B cell (primary cell): ENCODE measurements around the gene MYL10. TPM values are rescaled to one million over a fixed set of nuclear protein-coding genes. Genes with fewer than 3 reads are reported as not detected.

Source experiments
- ATAC-seq: fragments of 200-7000 bp; cut with Tn5 transposase; one replicate; pipeline ENCODE4 v1.10.0; 2021; ENCODE audit warnings: low read depth, mild to moderate bottlenecking, moderate number of reproducible peaks, moderate library complexity
- CTCF ChIA-PET: fragments of 350-600 bp; sonication (Branson Sonifier 250); formaldehyde crosslinking; loops from one replicate; lab custom pipeline; 2021; ENCODE audit warnings: antibody characterized with exemption, inconsistent platforms; lab: Charles Lee
- POLR2A ChIA-PET: fragments of 350-600 bp; sonication (Branson Sonifier 250); formaldehyde crosslinking; loops from one replicate; lab custom pipeline; 2021; ENCODE audit warnings: antibody characterized with exemption; lab: Charles Lee
- DNase-seq: peaks from one replicate; pipeline ENCODE4 v3.0.0; 2013
- H2AFZ ChIP-seq: 2 replicates; pipeline ENCODE4 v1.6.1; 2012; ENCODE audit warnings: mild to moderate bottlenecking, low read depth, low read length; ENCODE audit not compliant: insufficient read depth, poor library complexity, severe bottlenecking
- H3K27ac ChIP-seq, 2 donors: 1 replicate in 1 of 2; 2 replicates in 1 of 2; pipeline ENCODE4 v1.5.1; 2012 to 2013; ENCODE audit warnings: low read length in 2 of 2, mild to moderate bottlenecking in 2 of 2, moderate library complexity in 1 of 2
- H3K27me3 ChIP-seq, 4 experiments: fragments of 200-600 bp in 1 of 4; sonication (generic) in 1 of 4; replicated peaks in 1 of 4; 1 replicate in 2 of 4; 2 replicates in 2 of 4; pipeline versions ENCODE4 v1.6.1 to v1.7.0; 2013 to 2016; ENCODE audit warnings: low read length in 3 of 4, mild to moderate bottlenecking in 2 of 4, mixed read lengths in 1 of 4, moderate library complexity in 1 of 4; ENCODE audit not compliant: insufficient read depth in 4 of 4, control insufficient read depth in 3 of 4; ENCODE audit errors: control extremely low read depth in 1 of 4
- H3K36me3 ChIP-seq, 2 experiments: replicated peaks in 1 of 2; 1 replicate in 1 of 2; 2 replicates in 1 of 2; pipeline versions ENCODE4 v1.6.1 to v1.7.1; 2013; ENCODE audit warnings: low read length in 1 of 2; ENCODE audit not compliant: insufficient read depth in 2 of 2, control insufficient read depth in 1 of 2; ENCODE audit errors: control extremely low read depth in 1 of 2, extremely low read depth in 1 of 2
- H3K4me1 ChIP-seq, 2 donors: fragments of 200-600 bp in 1 of 2; sonication (generic) in 1 of 2; 1 replicate in 1 of 2; 2 replicates in 1 of 2; pipeline versions ENCODE4 v1.5.1 to v1.6.1; 2013 to 2017; ENCODE audit warnings: low read length in 2 of 2; ENCODE audit not compliant: control insufficient read depth in 2 of 2, insufficient read depth in 2 of 2
- H3K4me2 ChIP-seq: replicated peaks from 2 replicates; pipeline ENCODE3; 2012; ENCODE audit warnings: mild to moderate bottlenecking, low read depth, low read length; ENCODE audit not compliant: poor library complexity, severe bottlenecking
- H3K4me3 ChIP-seq, 5 experiments: fragments of 200-600 bp in 1 of 5; sonication (generic) in 1 of 5; 1 replicate in 3 of 5; 2 replicates in 2 of 5; pipeline versions ENCODE4 v1.5.1 to v1.7.0; 2011 to 2016; ENCODE audit warnings: low read length in 4 of 5, mild to moderate bottlenecking in 4 of 5, low read depth in 2 of 5, control low read depth in 1 of 5, moderate library complexity in 1 of 5; ENCODE audit not compliant: insufficient read depth in 1 of 5; ENCODE audit errors: control extremely low read depth in 1 of 5, extremely low read depth in 1 of 5
- H3K79me2 ChIP-seq: fragments of 200-600 bp; sonication (generic); one replicate; pipeline ENCODE4 v1.6.0; 2016; ENCODE audit warnings: low read length; ENCODE audit not compliant: control insufficient read depth, insufficient read depth
- H3K9ac ChIP-seq: fragments of 200-600 bp; sonication (generic); 2 replicates; pipeline ENCODE4 v1.6.1; 2017; ENCODE audit warnings: mild to moderate bottlenecking, low read length, moderate library complexity
- H3K9me3 ChIP-seq, 3 donors: one replicate each; pipeline versions ENCODE4 v1.6.1 to v1.7.1; 2013; ENCODE audit warnings: low read length in 2 of 3; ENCODE audit not compliant: control insufficient read depth in 2 of 3, insufficient read depth in 1 of 3; ENCODE audit errors: control extremely low read depth in 1 of 3
- H4K20me1 ChIP-seq: 2 replicates; pipeline ENCODE4 v1.6.0; 2012; ENCODE audit warnings: mild to moderate bottlenecking, low read length; ENCODE audit not compliant: insufficient read depth, control insufficient read depth, poor library complexity, severe bottlenecking
- H3K27ac Mint-ChIP-seq: one replicate; pipeline ENCODE4 v1.8.0; 2021; ENCODE audit warnings: mixed read lengths
- H3K27me3 Mint-ChIP-seq: one replicate; pipeline ENCODE4 v1.8.0; 2021; ENCODE audit warnings: mixed read lengths
- H3K4me1 Mint-ChIP-seq: one replicate; pipeline ENCODE4 v1.8.0; 2021; ENCODE audit warnings: mixed read lengths
- H3K4me3 Mint-ChIP-seq: one replicate; pipeline ENCODE4 v1.8.0; 2021; ENCODE audit warnings: mixed read lengths
- H3K9me3 Mint-ChIP-seq: one replicate; pipeline ENCODE4 v1.8.0; 2022; ENCODE audit warnings: mixed read lengths; ENCODE audit not compliant: insufficient read depth
- CTCF ChIP-seq: fragments of 200-600 bp; IDR thresholded peaks from one replicate; pipeline ENCODE4 v1.8.0; 2022; ENCODE audit warnings: antibody characterized with exemption, mild to moderate bottlenecking
- EZH2 ChIP-seq: IDR thresholded peaks from 2 replicates; pipeline ENCODE4 v1.6.1; 2012; ENCODE audit warnings: borderline replicate concordance, low read depth, mild to moderate bottlenecking, moderate library complexity, low read length; ENCODE audit not compliant: insufficient read depth, poor library complexity, severe bottlenecking
- WGBS: methylation state at CpG from one replicate; pipeline ENCODE4 v1.1.5; 2013; ENCODE audit warnings: missing lambda C conversion rate; ENCODE audit not compliant: insufficient coverage; 5-methylcytosine and 5-hydroxymethylcytosine counted together
- intact Hi-C: fragments of 100-400 bp; cut with micrococcal nuclease; formaldehyde crosslinking; loops from one replicate; pipeline ENCODE4 v1.10.0; 2022
- polyA plus RNA-seq: library from polyadenylated mRNA; depleted of rRNA; stranded (reverse); fragments of >200 nt; gene quantifications from 2 replicates; pipeline ENCODE4 v1.2.3, GENCODE V29; 2012
- total RNA-seq, 2 donors: library from RNA; stranded (reverse); fragments of 120-200 nt in 1 of 2; gene quantifications; 1 replicate in 1 of 2; 2 replicates in 1 of 2; pipeline versions ENCODE4 v1.2.3 to v1.2.4, GENCODE V29; 2013 to 2022

MYL10 gene
- total and polyA plus RNA-seq, 2 donors (not counting 1 experiment from before 2014, with no cell fraction given): not detected

GRCh38 chr7:101617451-101618206 is 11.5 kb downstream of the MYL10 start:
- Mint-ChIP-seq H3K9me3 (no peaks in the 10 kb centered on the region), H3K27me3 (peaks cover 19% of the 10 kb centered on the region), H3K4me1 (no peaks in the 10 kb centered on the region), H3K4me3 (no peak overlapping the region), H3K27ac (no peak overlapping the region)
- Histone ChIP-seq H3K27ac (no peak overlapping the region), H3K4me1 (no peaks in the 10 kb centered on the region), H3K27me3 (no peaks in the 10 kb centered on the region), H4K20me1 (no peaks in the 10 kb centered on the region), H3K79me2 (no peaks in the 10 kb centered on the region), H3K9ac (no peak overlapping the region), H3K9me3 (peaks cover 0 to 8% (median 0%) of the 10 kb centered on the region in 3 donors), H2AFZ (no peak overlapping the region), H3K4me3 (no peak overlapping the region), H3K4me2 (no peak overlapping the region), H3K36me3 (no peaks in the 10 kb centered on the region)
- intact Hi-C loops: no loop called here
- no peak for TF ChIP-seq CTCF
- TF ChIP-seq EZH2: no peak
- DNase-seq (no peak), ATAC-seq (no peak)
- WGBS: 93% methylated on average over 4 of the region's 4 CpGs
- POLR2A ChIA-PET: no interaction called here
- CTCF ChIA-PET: no interaction called here

- Histone ChIP-seq H3K9ac (no peak overlapping the region), H3K36me3 (no peaks in the 10 kb centered on the region), H3K4me1 (no peaks in the 10 kb centered on the region), H3K4me3 (no peak overlapping the region), H3K27me3 (no peaks in the 10 kb centered on the region), H3K27ac (no peak overlapping the region), H2AFZ (no peak overlapping the region), H3K9me3 (peaks cover 0 to 8% (median 0%) of the 10 kb centered on the region in 3 donors), H3K79me2 (no peaks in the 10 kb centered on the region), H4K20me1 (no peaks in the 10 kb centered on the region), H3K4me2 (no peak overlapping the region)
- Mint-ChIP-seq H3K4me3 (no peak overlapping the region), H3K9me3 (no peaks in the 10 kb centered on the region), H3K27me3 (peaks cover 25% of the 10 kb centered on the region), H3K27ac (no peak overlapping the region), H3K4me1 (no peaks in the 10 kb centered on the region)
- DNase-seq (no peak), ATAC-seq (no peak)
- intact Hi-C loops: no loop called here
- 71% methylated on average over 8 of the region's 8 CpGs for WGBS
- ChIA-PET CTCF (no interaction called here), POLR2A (no interaction called here)
- TF ChIP-seq CTCF: no peak
- no peak for TF ChIP-seq EZH2
These were observed 13.7 kb downstream of the MYL10 start for GRCh38 chr7:101615446-101615845.
